GM21717 (cell line): ENCODE measurements around the gene SLC9A7.

Experiments
- ATAC-seq: cut with Tn5 transposase; IDR thresholded peaks from one replicate; pipeline ENCODE4 v1.9.1; 2021; ENCODE audit warnings: mild to moderate bottlenecking, moderate library complexity; ENCODE audit not compliant: unreplicated experiment

Gene SLC9A7

GRCh38 chrX:46611658-46612362, 147.1 kb downstream of the SLC9A7 start:
- ATAC-seq: no peak

DNA sequence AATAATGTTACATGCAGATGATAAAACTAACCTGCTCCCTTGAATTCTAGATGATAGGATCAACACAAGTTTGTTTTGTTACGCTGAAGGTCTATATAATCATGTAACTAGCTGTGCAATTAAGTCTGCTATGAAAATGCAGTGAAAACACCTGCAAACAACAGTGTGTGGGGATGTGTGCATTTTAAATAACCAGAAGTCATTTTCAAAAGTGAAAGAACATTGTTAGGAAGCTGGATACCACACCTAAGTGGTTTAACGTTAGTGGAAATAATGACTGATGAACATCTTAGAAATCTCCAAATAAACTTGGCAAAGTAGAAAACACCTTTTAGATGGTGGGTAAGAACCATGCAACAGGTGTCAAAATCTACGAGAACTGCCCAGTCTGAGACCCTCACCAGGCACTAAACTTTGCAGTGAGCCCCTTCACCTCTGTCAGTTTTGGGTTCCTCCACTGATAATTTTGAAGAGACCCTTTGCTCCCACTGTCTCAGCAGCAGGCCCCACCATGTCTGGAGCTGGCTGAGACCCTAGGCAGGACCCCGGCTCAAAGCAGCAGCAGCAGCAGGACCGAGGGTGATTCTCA, 148.8 kb downstream of the SLC9A7 start:
- ATAC-seq: no peak

DNA sequence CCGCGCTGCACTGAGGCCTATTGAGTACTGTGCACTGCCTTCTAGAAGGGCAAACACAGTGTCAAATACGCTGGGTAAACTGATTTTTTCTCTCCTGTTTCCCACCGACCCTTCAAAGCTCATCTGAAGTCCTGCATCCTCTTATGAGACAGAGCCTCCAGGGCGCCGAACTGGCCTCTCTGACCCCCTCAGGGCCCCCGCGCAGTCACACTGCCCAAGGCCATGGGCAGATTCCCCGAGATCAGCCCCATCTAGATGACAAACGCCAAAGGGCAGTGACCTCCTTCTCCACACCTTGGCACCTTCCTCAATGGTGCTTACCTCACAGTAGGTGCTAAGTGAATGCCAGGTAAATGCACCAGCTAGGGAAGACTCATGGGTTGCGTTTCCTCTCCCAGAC, 151.0 kb downstream of the SLC9A7 start:
- no peak for ATAC-seq

DNA sequence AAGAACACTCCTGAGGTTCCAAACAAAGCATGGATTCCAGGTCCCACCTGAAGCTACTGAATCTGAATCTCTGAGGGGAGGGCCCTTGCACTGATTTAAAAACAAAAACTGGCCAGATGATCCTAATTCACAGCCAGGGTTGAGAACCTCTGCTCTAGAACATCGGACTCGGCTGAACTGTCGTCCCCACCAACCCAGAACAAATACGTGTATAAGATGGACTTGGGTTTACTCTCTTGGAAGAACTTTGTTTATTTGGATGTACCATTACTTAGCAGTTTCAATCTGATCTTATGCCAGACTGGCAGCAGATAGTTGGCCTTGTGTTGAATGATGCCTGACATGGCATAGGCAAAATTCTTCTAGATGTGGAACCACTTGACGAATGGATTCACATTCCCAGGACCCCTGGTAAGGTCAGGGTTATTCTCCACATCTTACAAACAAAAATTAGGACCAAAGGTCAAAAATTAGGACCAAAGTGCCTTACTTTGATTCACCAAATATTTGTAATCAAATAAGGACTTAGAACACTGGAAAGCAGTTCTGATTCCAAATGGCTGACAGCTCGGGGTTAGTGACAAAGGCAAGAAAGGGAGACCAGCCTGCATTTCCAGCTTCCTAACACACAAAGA, 156.3 kb downstream of the SLC9A7 start:
- ATAC-seq: no peak

GRCh38 chrX:46601283-46601682, 157.6 kb downstream of the SLC9A7 start:
- no peak for ATAC-seq

GRCh38 chrX:46599051-46599560, 159.8 kb downstream of the SLC9A7 start:
- ATAC-seq: no peak

DNA sequence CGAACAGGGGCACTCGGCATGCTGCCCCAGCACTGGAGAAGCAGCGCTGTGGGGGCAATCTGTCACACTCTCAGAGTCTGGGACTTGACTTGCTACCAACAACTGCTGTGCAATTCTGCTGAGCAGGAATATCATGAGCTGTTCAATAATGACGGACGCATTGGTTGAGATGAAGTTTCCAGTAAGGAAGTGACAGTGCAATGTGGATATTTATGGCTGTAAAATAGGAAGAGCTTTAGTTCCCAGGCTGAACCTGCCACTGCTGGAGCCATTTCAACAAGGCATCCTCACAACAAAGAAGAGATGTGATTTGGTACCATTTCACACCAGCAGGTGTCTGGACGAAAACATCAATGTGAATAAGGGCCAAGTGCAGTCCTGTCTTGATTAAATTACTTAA, 161.1 kb downstream of the SLC9A7 start:
- no peak for ATAC-seq

- peak; percentile 54 for ATAC-seq
Observed at GRCh38 chrX:46597208-46597607, 161.7 kb downstream of the SLC9A7 start.

- no peak for ATAC-seq
Observed at GRCh38 chrX:46595084-46595483, 163.8 kb downstream of the SLC9A7 start.

DNA sequence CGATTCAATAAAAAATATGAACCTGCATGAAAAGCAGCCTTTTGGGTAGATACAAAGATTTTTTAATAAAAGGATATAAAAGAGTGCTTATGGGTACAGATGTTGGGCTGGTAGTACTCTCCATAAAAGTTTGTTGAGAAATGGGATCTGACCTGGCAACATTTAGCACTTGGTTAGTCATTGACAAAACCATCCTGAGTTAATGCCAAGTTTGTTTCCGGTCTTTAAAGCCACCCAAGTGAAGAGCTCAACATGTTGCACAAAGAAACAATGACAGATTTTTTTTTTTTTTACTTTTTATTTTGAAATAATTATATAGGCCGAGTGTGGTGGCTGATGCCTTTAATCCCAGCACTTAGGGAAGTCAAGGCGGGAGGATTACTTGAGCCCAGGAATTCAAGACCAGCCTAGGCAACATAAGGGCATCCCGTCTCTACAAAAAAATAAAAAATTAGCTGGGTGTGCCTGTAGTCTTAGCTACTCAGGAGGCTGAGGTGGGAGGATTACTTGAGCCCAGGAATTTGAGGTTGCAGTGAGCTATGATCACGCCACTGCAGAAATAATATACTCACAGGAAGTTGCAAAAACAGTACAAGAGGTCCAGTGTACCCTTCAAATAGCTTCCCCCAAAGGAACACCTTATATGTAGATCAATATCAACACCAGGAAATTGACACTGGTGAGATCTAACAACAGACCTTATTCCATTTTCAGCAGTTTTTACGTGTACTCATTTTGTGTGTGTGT, 168.8 kb downstream of the SLC9A7 start:
- ATAC-seq: no peak

GRCh38 chrX:46588263-46588662, 170.7 kb downstream of the SLC9A7 start:
- no peak for ATAC-seq

GRCh38 chrX:46587753-46588171, 171.2 kb downstream of the SLC9A7 start:
- ATAC-seq: no peak

DNA sequence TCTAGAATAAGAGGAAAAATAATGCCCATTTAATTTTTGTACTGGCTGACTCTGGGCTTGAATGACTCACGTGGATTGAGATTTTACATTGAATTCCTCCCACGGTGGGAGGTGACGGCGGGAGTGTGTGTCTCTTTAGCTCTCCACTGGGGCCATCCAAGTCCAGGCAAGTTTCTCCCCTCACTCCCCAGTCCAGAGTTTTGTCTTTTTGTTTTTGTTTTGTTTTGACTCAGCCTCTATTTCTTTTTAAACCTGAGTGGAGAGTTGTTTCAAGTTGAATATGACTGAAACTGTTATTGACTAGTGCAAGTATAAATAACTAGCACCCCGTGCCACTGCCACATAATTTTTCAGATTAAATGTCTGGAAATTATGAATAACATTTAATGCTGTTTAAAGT, 171.8 kb downstream of the SLC9A7 start:
- ATAC-seq: peak; percentile 74

DNA sequence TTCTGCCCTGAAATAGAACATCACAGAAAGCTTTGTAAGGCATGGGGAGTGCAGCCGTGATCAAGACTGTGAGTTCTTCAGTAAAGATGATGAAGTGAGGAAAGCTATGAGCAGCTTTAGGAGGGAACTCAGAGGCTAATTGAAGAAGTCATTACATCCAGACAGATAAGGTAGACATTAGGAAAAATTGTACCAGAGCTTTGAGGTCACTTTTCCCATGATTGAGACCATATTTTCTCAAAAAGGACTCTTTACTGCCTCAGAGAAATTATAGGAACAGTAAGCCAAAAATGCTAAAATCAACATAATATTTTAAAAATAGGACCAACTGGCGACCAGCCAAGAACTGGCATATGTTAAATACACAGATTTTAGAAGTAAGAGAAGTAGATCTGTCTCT, 174.2 kb downstream of the SLC9A7 start:
- no peak for ATAC-seq

DNA sequence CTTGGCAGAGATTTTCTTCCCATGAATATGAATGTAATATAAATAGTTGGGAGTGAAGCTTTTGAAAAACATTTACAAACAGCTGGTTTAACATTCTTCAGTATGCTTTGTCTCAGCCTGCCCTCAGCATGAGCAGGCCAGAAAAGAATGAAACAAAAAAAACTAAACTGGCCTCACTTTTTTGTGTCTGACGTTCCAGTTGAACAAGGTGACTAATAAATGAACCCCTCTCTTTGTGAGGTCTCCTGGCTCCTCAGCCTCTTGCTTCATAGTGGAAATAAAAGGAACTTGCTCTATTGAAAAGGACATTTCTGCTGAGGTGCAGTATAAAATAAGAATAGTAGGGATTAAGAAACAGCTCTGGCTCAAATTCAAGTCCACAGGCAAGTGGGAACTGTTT, 176.0 kb downstream of the SLC9A7 start:
- no peak for ATAC-seq

DNA sequence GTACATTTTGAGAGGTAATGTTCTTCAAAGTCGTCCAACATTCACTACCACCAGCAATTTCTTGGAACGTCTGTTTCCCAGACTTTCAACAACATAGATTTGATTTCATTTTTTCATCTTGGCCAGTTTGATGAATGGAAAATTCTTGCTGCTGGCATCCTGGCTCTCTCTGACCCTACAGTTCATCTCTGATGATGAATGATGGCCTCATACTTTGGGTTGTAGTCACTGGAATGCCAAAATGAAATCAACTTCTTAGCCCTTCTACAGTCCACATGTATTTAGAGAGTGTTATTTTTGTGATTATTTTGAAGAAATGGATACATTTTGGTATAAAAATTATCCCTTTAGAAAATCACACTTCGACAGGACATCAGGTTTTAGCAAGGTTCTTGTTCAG, 176.6 kb downstream of the SLC9A7 start:
- no peak for ATAC-seq

- no peak for ATAC-seq
Observed at GRCh38 chrX:46580613-46581012, 178.3 kb downstream of the SLC9A7 start.

DNA sequence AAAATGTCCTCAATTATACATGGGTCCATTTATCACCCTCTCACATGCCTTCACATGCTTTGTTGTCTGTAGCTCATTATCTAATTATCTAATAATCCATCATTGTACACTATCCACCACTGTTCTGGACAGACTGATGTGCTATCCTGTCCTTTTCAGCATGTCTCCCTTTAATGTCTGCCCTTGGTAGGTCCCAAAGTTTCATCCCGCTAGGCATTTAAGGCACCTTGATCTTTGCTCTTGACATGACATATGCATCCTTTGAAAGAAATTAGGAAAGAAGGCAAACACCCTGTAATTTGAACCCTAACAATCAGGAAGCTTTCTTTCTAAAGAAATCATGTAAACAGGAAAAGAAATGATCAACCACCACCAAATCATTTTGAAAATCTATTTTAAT, 179.7 kb downstream of the SLC9A7 start:
- ATAC-seq: no peak

DNA sequence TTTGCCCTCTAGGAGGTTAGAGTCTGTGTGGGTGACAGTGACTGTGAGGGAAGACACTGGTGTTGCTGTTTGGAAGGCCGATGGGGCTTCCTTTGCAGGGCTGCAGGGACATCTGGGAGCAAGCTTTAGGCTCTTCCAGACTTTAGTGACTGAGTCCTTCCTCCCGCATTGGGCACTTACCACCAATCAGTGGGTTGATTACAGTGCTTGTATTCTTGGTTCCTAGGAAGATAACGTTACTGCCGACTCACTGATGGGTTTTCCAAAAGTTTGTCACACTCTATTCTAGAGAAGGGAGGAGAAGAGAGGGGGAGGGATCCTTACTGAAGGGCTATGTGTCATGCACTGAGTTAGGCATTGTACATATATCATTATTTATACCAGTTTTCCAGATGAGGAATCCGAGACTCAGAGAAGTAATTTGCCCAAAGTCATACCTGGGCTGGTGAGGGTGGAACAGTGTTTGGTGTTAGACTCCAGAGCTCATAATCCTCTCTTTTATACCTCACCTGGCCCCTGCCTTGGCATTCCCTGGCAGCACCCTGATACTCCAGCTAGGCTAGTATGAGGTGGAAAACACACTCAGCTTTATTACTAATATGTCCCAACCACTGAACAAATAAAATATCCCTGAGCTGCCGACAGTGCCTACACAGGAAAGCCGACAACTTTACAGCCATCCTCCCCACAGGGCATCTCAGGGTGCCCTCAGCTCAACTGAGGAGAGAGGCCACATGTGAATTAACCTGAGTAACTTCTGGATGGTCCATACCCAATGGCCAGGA, 181.5 kb downstream of the SLC9A7 start:
- ATAC-seq: no peak

- no peak for ATAC-seq
Observed at GRCh38 chrX:46576458-46576857, 182.5 kb downstream of the SLC9A7 start.

DNA sequence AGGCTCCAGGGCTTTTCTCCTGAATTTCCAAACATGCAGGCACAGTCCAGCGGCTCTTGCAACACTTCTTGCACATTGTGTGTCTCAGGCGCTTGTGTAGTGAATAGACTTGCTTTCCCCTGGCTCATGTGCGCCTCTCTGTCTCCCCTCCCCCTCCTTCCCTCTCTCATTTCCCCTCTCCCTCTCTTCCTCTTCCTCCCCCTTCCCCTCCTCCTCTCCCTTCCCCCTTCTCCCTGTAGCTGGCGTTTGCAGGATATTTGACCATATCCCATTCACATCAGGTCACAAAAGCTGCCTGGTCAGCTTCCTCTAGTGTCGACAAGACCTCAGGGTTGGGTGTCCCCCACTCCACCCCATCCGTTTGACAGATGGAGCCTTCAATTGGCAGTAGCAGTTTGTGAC, 182.9 kb downstream of the SLC9A7 start:
- no peak for ATAC-seq
